ENCODE results near the gene UQCRHL.
"Not testable (repeated sequence)": the region's sequence is repeated elsewhere in the genome, so short reads cannot be mapped to it uniquely, and the experiment has no call there.

The UQCRHL gene

DNA sequence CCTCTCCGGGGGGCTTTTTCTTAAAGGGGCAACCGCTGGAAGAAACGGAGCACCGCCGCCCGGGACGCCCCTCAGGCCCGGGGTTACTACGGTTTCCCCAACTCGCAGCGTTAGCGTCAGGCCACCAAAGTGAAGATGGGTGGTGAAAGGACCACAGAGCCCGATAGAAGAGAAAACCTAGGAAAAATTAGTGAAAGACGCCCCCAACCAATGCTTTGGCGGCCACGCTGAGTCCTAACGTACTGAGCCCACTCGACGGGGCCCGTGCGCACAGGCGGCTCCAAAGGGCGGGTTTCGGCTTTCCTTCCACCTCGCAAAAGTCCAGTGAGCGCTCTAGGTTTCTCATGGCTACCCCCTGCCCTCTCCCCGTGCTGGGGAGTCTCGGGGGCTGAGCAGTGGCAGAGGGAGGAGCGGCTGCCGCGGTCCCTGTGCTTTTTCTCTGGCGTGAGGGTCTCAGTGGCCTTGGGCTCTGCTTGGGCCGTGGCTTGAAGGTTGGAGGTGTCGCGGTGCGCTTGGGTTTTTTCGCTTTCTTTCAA, 27.8 kb upstream of the UQCRHL start:
- DNase-seq, result no peak

GRCh38 chr1:15834406-15835204, 27.2 kb upstream of the UQCRHL start:
- DNase-seq, result peak; percentile 89

DNA sequence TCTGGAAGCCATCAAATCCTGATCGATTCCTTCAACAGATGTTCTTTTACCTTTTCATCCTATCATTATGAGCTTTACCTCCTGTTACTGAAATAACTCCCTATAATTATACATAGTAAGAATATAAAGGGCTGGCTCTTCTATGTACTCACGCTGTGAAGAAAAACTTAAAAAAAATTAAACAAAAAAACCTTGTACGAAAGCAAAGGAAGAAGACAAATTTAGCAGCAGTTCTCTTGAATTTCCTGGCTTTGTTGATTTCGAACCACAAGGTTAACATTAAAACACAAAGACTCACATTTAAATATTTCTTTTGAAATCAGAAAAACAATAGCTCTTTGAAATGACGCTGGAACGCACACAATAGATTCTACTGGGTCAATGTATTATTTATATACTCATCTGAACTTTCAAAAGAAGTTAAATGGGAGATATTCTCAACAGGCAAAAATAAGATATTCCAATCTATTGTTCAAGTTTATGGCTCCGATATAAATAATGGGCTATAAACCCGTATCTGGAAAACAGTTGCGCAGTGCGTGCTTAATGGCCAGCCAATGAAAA, 26.5 kb upstream of the UQCRHL start:
- no peak for DNase-seq

DNA sequence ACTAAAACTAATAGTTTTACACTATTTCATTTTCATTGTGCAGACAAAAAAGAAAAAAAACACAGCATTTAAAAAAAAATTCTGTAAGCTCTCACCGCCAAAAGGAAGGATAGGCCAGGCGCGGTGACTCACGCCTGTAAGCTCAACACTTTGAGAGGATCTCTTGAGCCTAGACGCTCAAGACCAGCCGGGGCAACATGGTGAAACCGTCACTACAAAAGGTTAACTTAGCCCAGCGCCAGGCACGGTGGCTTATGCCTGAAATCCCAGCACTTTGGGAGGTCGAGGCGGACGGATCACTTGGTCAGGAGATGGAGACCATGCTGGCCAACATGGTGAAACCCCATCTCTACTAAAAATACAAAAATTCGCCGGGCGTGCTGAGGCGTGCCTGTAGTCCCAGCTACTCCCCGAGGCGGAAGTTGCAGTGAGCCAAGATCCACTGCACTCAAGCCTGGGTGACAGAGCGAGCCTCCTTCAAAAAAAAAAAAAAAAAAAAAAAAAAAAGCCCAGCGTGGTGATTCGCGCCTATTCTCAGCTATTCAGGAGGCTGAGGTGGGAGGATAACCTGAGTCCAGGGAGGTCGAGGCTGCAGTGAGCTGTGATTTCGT, 25.7 kb upstream of the UQCRHL start:
- no peak for DNase-seq

GRCh38 chr1:15830258-15830657, 22.8 kb upstream of the UQCRHL start:
- DNase-seq, result no peak

GRCh38 chr1:15828931-15829330, 21.5 kb upstream of the UQCRHL start:
- DNase-seq, result not testable (repeated sequence)

DNA sequence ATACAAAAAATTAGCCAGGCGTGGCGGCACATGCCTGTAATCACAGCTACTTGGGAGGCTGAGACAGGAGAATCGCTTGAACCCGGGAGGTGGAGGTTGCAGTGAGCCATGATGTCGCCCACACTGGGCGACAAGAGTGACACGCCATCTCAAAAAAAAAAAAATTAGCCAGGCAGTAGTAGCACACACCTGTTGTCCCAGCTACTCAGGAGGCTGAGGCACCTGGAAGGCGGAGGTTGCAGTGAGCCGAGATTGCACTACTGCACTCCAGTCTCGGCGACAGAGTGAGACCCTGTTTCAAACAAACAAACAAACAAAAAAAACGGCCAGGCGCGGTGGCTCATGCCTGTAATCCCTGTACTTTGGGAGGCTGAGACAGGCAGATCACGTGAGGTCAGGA, 20.1 kb upstream of the UQCRHL start:
- DNase-seq, result not testable (repeated sequence)

- DNase-seq, result no peak
These were observed 19.5 kb upstream of the UQCRHL start for GRCh38 chr1:15826810-15827507.

- no peak for DNase-seq
These were observed 18.4 kb upstream of the UQCRHL start for GRCh38 chr1:15825800-15826199.

GRCh38 chr1:15820478-15820877, 13.0 kb upstream of the UQCRHL start:
- no peak for DNase-seq

DNA sequence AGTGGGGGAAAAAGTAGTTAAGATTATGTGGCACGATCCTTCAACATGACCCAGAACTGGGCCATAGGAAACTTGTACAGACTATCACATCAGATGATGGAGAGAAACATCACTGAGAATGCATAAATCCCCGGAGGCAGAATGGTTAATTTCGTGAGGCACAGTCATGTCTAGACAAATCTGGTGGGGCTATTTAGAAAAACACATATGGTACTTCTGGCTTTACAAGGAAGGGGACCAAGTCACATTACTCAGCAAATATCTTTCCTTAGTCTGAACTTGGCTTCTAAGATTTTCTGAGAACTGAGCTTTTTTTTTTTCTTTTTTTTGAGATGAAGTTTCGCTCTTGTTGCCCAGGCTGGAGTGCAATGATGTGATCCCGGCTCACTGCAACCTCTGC, 9.2 kb upstream of the UQCRHL start:
- no peak for DNase-seq

GRCh38 chr1:15810073-15810472, 2.6 kb upstream of the UQCRHL start:
- DNase-seq, result no peak

DNA sequence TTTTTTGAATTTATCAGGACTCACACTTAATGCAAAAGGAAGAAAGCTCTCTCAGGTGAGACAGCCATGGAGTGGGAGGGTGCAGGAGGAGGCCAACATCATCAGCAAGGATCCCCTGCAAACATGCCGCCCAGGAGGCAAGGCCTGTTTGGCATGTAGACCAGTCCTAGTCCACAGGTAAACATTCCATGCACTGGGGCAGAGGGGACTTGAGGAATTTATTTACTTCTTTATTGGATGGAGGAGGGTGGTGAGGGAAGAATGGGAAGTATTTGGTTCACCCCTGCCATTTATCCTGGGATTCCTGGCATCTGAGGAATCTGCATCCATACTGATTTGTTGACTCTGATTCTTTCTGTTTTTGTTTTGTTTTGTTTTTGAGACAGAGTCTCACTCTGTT, 1.5 kb upstream of the UQCRHL start:
- DNase-seq, result no peak

DNA sequence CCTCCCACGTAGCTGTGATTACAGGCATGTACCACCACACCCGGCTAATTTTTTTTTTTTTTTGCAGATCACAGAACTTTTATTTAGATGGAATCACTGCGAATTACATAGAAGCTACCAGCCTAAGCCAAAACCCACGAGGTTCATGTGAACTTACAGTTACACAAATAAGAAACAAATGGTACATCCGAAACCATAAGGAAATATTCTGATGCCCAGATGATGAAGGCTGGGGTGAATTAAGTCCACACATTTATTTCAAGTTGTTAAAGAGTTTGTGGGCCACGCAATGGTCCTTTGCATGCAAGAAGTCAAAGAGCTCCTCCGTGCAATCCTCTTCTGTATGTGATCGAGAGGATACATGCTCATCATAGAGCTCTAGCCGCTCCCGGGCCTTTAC, 328 bp downstream of the UQCRHL start:
- DNase-seq, result no peak

GRCh38 chr1:15804060-15804459, 3.4 kb downstream of the UQCRHL start:
- no peak for DNase-seq

DNA sequence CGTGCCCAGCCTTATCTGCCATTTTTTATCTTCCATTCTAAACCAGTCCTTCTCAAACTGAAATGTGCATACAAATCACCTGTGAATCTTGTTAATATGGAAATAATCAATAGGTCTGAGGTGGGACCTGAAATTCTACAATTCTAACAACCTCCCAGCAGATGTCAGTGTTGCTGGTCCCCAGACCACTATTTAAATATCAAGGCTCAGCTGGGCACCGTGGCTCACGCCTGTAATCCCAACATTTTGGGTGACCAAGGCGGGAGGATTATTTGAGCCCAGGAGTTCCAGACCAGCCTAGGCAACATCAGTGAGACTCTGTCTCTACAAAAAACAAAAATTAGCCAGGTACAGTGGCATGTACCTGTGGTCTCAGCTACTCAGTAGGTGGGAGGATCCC, 4.1 kb downstream of the UQCRHL start:
- DNase-seq, result no peak

- no peak for DNase-seq
These were observed 5.0 kb downstream of the UQCRHL start for GRCh38 chr1:15802234-15802965.

DNA sequence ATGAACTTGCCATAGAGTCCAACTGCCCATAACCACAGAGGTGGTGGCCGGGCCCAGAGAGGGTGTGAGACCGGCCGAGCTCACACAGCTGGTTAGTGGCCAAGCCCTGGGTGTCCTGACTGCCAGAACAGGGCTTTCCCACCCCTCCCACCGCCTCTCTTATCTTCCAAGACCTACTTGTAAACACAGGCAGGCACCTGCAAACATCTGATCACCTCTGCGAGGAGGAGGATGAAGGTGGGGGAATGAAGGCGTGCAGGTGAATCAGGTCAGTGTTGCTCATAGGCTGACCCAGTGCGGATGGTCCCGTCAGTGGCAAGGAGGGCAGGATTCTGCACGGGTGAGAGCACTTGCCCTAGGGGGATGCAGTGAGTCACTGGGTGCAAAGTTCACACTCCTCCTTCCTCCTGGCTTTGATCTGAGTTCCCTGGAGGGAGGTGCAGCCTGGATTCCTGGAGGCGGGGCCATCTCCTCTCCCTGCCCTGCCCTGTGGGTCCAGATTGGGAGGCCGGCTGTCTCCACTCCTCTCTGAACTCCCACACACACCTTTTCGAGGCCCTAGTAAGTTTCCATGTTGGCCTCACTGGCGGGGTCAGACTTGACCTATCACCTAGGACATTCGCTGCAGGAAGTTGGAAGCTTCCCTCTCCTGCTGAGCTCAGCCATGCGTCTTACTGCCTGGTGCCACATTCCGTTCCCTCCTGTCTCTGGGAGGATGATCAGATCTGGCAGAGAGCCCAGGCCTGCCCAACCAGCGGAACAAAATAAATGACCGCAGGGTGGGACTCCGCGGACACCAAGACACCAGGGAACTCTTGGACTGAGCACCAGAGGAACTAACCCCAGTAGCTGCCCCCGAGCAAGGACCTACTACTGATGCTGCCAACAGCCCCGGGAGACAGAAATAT, 7.3 kb downstream of the UQCRHL start:
- DNase-seq, result no peak

- DNase-seq, result no peak
These were observed 8.2 kb downstream of the UQCRHL start for GRCh38 chr1:15799004-15799867.

GRCh38 chr1:15797614-15798390, 9.6 kb downstream of the UQCRHL start:
- DNase-seq, result no peak
